ENCODE results near the gene NPRL2. TPM values are rescaled to one million over a fixed set of nuclear protein-coding genes. Genes with fewer than 3 reads are reported as not detected.

Gene NPRL2
- total RNA-seq, 1 experiment from 2014 or later: 35.4 TPM

DNA sequence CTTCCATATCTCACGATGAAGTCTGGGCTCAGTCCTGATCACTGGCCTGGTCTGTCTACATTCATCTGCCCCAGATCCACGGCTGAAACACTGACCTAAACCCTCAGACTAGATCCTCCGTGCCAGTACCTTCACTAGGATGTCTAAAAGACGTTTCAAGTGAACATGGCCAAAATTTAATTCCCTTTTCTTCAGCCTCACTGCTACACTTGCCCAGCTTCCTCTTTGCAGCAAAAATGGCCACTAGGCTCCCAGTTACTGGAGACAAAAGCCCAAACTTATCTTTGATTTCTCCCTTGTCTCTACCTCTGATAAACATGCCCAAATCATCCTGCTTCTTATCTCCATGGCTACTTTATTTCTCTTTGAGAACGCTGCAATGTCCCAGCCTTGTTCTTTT lies 11.6 kb downstream of the NPRL2 start:
- POLR2A ChIA-PET: interaction anchor here (0.8 kb wide), 1 partner anchor 12 kb away, joined by 3 read pairs; the partner anchor contains the start of genes CYB561D2 and NPRL2
- Histone ChIP-seq H3K4me2 (ENCODE audit: low read length) (peak overlapping the region; percentile 95), H3K9ac (ENCODE audit: low read length) (peak overlapping the region; percentile 98), H3K27ac (ENCODE audit: low read depth, low read length) (peak overlapping the region; percentile 82), H2AFZ (ENCODE audit: low read depth, low read length, poor library complexity, severe bottlenecking) (no peak overlapping the region), H3K4me3 (replicated peaks in 1 of 2; ENCODE audit: low read depth in 1 of 2, low read length in 2 of 2) (peak overlapping the region; percentile 62 to 89; a peak in 3 of 4 replicates), H3K4me1 (ENCODE audit: control insufficient read depth in 1 of 2, insufficient read depth in 2 of 2, low read length in 2 of 2) (peaks cover 29 to 65% of the 10 kb centered on the region in 2 experiments), H4K20me1 (ENCODE audit: insufficient read depth) (no peaks in the 10 kb centered on the region; the same call in 1 of the 2 replicates), H3K27me3 (ENCODE audit: insufficient read depth, low read length) (no peaks in the 10 kb centered on the region), H3K9me2 (ENCODE audit: insufficient read depth) (no peaks in the 10 kb centered on the region), H3K9me3 (ENCODE audit: control insufficient read depth in 1 of 2, insufficient read depth in 1 of 2, low read depth in 1 of 2, low read length in 2 of 2) (no peaks in the 10 kb centered on the region), H3K36me3 (ENCODE audit: control insufficient read depth in 1 of 2, insufficient read depth in 2 of 2, low read length in 2 of 2) (peaks cover 0 to 12% of the 10 kb centered on the region in 2 experiments; a peak in 2 of 4 replicates), H3K79me2 (ENCODE audit: insufficient read depth, low read length) (peaks cover 53% of the 10 kb centered on the region)
- CTCF ChIA-PET: interaction anchor here (2.6 kb wide), 2 partner anchors 9 to 17 kb away, joined by 11 to 24 read pairs; no protein-coding TSS in a partner anchor
- ATAC-seq (no peak), DNase-seq (ENCODE audit: low read depth, low spot score) (no peak)
- intact Hi-C loops (cut with micrococcal nuclease): no loop called here
- BruUV-seq (replicated peaks): no TSS peak
- RAD21 ChIA-PET (ENCODE audit: low non-redundant PET in 1 of 2, low total read pairs in 2 of 2, uncharacterized antibody in 2 of 2, unreplicated experiment in 2 of 2): no interaction called here
- no peak for TF ChIP-seq YY1 (IDR thresholded peaks at IDR 0.05; ENCODE audit: extremely low read depth, insufficient replicate concordance, low read depth, low read length)
- TF ChIP-seq ELF1 (IDR thresholded peaks at IDR 0.05; ENCODE audit: borderline replicate concordance, low read depth): no peak

DNA sequence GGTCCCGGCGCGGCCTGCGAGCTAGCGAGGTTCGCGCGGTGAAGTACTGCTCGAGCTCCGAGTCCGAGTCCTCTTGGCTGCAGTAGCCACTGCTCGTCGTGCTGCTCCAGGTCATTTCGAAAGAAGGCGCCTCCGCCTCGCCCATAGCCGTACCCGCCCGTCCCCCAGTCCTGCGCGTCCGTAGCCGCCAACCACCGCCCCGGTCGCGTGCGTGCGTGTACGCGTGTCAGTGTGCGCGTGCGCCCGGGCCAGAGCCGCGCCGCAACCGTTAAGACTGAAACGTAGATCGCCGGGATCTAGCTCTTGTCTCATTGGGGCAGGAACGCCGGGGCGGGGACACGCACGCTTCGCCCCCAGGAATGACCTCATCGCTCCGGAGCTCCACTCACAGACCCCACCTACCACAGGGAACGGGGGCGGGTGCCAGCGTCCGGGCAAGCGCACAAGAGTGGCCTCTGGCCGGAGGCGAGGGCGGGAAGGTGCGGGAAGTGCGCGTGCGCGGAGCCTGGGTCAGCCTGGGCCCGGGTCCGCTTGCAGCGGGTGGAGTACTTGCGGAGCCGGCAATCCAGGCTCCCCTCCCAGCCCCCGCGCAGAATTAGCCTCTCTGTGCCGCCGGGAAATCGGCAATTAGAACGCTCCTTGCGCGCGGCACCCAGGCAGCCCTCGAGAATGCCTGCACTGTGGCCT lies 13.3 kb downstream of the NPRL2 start:
- Histone ChIP-seq H3K9ac (ENCODE audit: low read length) (peak overlapping the region; percentile 98), H3K4me2 (ENCODE audit: low read length) (peak overlapping the region; percentile 95), H3K9me3 (ENCODE audit: control insufficient read depth in 1 of 2, insufficient read depth in 1 of 2, low read depth in 1 of 2, low read length in 2 of 2) (no peaks in the 10 kb centered on the region), H3K4me1 (ENCODE audit: control insufficient read depth in 1 of 2, insufficient read depth in 2 of 2, low read length in 2 of 2) (peaks cover 29 to 69% of the 10 kb centered on the region in 2 experiments), H3K4me3 (replicated peaks in 1 of 2; ENCODE audit: low read depth in 1 of 2, low read length in 2 of 2) (peak overlapping the region; percentile 72 to 89), H3K27ac (ENCODE audit: low read depth, low read length) (peak overlapping the region; percentile 82), H2AFZ (ENCODE audit: low read depth, low read length, poor library complexity, severe bottlenecking) (no peak overlapping the region), H3K27me3 (ENCODE audit: insufficient read depth, low read length) (no peaks in the 10 kb centered on the region), H3K9me2 (ENCODE audit: insufficient read depth) (no peaks in the 10 kb centered on the region), H3K36me3 (ENCODE audit: control insufficient read depth in 1 of 2, insufficient read depth in 2 of 2, low read length in 2 of 2) (peaks cover 2 to 16% of the 10 kb centered on the region in 2 experiments; a peak in 2 of 4 replicates), H3K79me2 (ENCODE audit: insufficient read depth, low read length) (peaks cover 70% of the 10 kb centered on the region), H4K20me1 (ENCODE audit: insufficient read depth) (no peaks in the 10 kb centered on the region; the same call in 1 of the 2 replicates)
- no TSS peak for BruUV-seq (replicated peaks)
- ATAC-seq (peak; percentile 86), DNase-seq (ENCODE audit: low read depth, low spot score) (peak; percentile 97)
- intact Hi-C loops (cut with micrococcal nuclease): no loop called here
- CTCF ChIA-PET: interaction anchor here (0.9 to 2.6 kb wide), 13 partner anchors 9 to 274 kb away, joined by 3 to 24 read pairs (median 7); partner anchors contain the start of genes CISH, CYB561D2, GNAI2 and NPRL2
- POLR2A ChIA-PET: interaction anchor here (0.6 to 3.1 kb wide), 13 partner anchors 8 to 275 kb away, joined by 3 to 25 read pairs (median 4); partner anchors contain the start of genes CISH, CYB561D2, GNAI2 and HYAL2
- TF ChIP-seq SIN3A (IDR thresholded peaks at IDR 0.05; ENCODE audit: low read depth): no peak
- no peak for TF ChIP-seq ELF1 (IDR thresholded peaks at IDR 0.05; ENCODE audit: borderline replicate concordance, low read depth)
- TF ChIP-seq POLR2AphosphoS5 (IDR thresholded peaks at IDR 0.05; ENCODE audit: low read depth, low read length): peak; percentile 92
- peak; percentile 28 for TF ChIP-seq TCF7L2 (IDR thresholded peaks at IDR 0.05; ENCODE audit: borderline replicate concordance, extremely low read depth, insufficient read depth, insufficient read length)
- RAD21 ChIA-PET (ENCODE audit: low non-redundant PET in 1 of 2, low total read pairs in 2 of 2, uncharacterized antibody in 2 of 2, unreplicated experiment in 2 of 2): interaction anchor here (0.9 to 1.6 kb wide), 4 partner anchors 9 to 277 kb away, joined by 3 to 5 read pairs (median 4); partner anchors contain the start of genes HYAL3 (in 1 of the 2), NAA80 (in 1 of the 2) and TUSC2 (in 1 of the 2)
